ENCODE measurements around the gene TLX2.
"Not testable (repeated sequence)": the region's sequence is repeated elsewhere in the genome, so short reads cannot be mapped to it uniquely, and the experiment has no call there.

The TLX2 gene

DNA sequence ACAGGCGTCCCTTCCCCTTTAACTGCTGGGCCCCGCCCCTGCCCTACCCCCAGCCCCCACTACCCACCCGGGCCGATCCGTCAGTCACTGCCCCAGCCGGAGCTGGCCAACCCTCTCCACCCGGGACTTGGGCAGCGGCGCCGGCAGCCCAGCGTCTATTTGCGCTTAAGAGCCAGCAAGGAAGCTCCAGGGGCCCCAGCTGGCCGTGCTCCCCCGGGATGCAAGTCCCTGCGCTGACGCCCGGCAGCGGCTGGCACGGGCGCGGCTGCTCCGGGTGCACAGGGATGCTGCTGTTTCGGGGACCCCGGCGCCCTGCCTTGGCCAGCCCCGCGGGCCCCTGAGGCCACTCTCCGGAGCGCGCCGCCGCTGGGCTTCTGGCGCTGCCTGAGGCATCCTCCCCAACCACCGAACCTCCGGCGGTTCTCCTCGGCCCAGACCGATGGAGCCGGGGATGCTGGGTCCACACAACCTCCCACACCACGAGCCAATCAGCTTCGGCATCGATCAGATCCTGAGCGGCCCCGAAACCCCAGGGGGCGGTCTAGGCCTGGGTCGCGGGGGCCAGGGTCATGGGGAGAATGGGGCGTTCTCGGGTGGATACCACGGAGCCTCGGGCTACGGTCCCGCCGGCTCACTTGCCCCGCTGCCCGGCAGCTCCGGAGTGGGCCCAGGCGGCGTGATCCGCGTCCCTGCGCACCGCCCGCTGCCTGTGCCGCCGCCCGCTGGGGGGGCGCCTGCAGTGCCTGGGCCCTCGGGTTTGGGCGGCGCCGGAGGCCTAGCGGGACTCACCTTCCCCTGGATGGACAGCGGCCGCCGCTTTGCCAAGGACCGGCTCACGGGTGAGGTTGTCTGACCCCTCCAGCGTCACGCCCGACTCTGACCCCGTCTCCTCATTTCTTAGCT lies at the start of gene TLX2:
TSS of gene TLX2 (plus strand) at position 83 of the 903 bp plus-strand sequence. CDS start at position 440, 357 bp downstream.
- no peak for DNase-seq (ENCODE audit: low read depth in 1 of 2, low spot score in 1 of 2)

DNA sequence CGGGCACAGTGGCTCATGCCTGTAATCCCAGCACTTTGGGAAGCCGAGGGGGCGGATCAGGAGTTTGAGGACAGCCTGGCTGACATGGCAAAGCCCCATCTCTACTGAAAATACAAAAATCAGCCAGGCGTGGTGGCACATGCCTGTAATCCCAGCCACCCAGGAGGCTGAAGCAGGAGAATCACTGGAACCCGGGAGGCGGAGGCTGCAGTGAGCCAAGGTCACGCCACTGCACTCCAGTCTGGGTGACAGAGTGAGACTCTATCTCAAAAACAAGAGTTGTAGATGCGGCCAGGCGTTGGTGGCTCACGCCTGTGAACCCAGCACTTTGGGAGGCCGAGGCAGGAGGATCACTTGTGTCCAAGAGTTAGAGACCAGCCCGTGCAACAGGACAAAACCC lies 43.5 kb upstream of the TLX2 start:
- not testable (repeated sequence) for DNase-seq (ENCODE audit: low read depth in 1 of 2, low spot score in 1 of 2)

DNA sequence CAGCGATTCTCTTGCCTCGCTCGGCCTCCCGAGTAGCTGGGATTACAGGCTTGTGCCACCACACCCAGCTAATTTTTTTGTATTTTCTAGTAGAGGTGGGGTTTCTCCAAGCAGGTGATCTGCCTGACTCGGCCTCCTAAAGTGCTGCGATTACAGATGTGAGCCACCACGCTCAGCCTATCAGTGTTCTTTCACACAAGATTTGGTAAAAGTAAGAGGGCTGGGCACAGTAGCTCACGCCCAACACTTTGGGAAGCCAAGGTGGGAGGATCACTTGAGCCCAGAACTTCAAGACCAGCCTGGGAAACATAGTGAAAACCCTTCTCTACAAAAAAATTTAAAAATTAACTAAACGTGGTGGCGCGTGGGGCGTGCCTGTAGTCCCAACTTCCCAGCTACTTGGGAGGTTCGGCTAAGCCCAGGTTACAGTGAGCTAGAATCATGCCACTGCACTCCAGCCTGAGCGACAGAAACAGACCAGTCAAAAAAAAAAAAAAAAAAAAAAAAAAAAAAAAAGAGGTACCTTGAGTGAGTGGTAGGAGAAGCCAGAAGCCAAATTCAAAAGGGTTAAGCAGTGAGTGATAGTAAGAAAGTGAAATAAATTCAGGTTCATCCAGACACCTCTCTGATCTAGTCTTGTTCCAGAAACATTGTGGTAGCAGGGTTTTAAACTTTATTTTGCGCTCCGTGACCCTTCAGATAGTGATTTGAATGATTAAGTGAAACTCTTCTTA lies 42.8 kb upstream of the TLX2 start:
- DNase-seq (ENCODE audit: low read depth in 1 of 2, low spot score in 1 of 2) = no peak

DNA sequence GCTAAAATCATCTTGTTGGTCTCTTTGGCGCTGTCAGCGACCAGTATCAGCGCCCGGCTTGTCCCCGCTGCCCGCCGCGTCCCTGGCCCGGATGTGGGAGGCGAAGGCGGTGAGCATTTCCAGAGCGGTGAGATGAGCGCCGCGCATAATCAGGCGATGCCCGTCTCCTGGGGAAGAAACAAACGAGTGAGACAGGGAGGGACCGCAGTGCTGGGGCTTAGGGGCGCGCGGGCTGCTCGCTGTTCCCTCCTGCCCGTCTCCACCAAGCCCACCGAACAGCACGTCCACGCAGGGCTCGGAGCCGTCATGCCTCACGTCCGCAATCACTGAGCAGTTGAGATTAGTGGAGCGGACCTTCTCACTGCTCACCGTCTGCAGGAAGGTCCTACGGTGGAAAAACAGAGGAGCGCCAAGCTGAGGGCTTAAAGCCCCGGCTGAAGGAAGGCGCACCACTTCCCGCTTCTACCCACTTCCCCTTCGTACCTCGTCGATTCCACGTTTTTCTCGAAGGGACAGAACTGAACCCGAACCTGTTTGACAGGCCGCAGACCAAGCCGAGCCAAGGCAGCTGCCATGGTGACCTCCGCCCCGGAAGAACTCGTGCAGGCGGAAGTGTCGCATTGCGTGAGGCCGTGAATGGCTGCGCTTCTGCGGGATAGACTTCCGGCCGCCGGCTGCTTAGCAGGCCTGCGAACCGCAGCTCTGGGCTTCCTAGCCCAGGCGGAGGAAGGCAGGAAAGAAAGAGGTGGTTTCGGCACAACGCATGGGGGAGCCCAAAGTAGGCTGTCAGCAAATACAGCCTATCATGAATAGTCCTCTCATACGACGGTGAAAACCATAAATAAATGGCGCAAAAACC lies 41.9 kb upstream of the TLX2 start, which contains the start of gene MRPL53:
TSS of gene MRPL53 (minus strand) at position 595 of the 859 bp plus-strand sequence. CDS start at position 575, 20 bp downstream.
- DNase-seq (ENCODE audit: low read depth in 1 of 2, low spot score in 1 of 2) = peak; percentile 93 to 96

DNA sequence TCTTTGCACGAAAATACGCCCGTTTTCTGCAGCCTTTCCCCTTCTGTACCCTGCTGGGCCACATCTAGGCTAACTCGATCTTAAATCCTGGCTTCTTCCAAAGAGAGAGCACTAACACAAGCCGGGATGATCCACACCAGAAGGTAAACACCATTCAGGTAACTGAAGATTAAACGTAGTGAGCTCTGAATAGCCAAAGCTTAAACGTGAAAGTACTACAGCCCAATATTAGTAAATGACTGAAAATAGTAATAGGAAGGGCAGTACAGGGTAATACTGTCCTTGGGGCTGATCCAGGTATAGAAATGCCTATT lies 41.3 kb upstream of the TLX2 start:
- no peak for DNase-seq (ENCODE audit: low read depth in 1 of 2, low spot score in 1 of 2)

DNA sequence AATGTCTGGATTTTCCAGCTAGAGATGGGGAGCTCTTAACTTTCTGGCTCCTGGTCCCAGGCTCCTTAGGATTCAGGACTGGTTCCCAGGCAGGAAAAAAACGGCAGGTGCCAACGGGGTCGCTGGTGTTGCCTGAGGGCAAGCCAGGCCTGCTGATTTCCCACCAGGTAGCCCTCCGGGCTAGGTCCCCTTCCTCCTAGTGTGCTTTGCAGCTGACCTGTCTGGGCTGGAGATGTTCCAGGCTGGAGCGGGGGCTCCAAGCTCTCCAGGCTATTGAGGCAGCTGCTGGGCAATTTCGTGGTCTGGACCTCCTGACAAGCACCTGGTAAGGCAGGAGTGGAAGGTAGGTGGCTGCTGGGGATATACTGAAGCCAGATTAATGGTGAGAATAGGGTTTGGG lies 39.8 kb upstream of the TLX2 start:
- no peak for DNase-seq (ENCODE audit: low read depth in 1 of 2, low spot score in 1 of 2)

DNA sequence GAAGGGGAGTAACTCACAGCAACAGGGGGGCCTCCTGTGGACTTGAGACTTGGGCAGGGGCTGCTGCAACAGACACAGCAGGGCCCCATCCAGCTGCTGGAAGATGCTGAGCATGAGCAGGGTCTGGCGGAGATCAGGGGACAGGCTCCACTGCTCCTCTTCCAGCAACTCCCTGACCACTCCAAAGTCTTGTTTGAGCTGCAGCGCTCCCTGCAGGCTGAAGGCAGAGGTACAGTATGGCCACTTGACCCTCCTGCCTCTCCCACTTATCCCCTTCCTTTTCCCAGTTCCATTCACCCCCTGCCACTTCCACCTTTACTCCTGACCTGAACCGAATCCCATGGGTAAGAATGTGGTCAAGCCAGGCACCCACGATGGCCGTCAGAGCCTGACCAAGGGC lies 39.4 kb upstream of the TLX2 start:
- no peak for DNase-seq (ENCODE audit: low read depth in 1 of 2, low spot score in 1 of 2)

DNA sequence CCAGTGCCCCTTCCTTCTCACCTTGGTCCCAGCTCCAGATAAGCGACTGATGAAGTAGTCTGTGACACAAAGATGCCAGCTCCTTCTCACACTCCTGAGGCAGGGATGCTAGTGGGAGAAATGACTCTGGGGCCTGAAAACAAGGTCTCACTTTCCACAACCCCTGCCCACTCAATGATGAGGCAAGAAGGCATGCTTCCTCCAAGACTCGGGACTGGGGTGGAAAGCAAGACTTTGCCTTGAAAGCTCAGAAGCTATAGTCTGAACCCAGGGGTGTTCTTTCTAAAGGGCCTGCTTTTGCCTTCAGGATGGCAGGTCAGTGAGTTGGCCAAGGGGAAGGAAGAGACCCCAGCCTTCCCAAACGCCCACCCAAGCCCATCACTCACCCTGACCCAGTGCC lies 32.8 kb upstream of the TLX2 start:
- no peak for DNase-seq (ENCODE audit: low read depth in 1 of 2, low spot score in 1 of 2)

DNA sequence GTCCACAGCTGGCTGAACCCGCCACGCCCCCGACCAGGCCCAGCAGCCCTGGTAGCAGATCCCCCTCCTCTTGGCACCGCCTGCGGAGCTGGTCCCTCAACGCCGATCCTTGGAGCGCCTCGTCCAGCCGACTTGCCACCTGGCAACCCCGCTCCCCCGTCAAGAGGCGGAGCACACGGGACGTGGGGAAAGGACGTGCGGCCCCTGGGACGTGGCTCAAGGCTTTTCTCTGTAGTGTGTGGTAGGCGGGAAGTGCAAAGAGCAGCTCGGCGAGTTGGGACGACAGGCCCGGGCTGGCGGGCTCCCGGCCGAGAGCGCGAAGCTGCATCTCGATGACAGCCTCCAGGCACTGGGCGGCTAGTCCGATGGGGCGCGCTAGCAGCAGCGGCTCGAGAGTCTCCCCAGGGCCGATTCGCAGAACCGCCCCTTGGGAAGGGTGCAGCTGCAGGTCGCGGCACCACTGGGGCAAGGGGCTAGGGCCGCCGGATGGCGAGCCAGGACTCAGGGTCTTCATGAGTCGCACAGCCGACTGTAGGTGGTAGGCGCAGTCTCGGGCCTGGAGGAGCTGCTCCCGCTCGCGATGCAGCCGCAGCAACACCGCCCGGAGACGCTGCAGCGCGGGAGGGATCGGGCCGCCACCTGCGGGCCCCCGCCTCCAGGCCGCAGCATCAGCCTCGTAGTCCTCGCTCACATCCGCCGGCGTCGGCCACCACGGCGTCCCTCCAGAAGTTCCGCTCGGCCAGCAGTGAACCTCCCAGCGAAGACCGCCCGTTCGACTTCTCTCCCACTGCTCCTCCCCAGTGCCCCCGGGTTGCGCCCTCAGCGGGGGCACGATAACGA lies 32.1 kb upstream of the TLX2 start:
- DNase-seq (ENCODE audit: low read depth in 1 of 2, low spot score in 1 of 2) = no peak

DNA sequence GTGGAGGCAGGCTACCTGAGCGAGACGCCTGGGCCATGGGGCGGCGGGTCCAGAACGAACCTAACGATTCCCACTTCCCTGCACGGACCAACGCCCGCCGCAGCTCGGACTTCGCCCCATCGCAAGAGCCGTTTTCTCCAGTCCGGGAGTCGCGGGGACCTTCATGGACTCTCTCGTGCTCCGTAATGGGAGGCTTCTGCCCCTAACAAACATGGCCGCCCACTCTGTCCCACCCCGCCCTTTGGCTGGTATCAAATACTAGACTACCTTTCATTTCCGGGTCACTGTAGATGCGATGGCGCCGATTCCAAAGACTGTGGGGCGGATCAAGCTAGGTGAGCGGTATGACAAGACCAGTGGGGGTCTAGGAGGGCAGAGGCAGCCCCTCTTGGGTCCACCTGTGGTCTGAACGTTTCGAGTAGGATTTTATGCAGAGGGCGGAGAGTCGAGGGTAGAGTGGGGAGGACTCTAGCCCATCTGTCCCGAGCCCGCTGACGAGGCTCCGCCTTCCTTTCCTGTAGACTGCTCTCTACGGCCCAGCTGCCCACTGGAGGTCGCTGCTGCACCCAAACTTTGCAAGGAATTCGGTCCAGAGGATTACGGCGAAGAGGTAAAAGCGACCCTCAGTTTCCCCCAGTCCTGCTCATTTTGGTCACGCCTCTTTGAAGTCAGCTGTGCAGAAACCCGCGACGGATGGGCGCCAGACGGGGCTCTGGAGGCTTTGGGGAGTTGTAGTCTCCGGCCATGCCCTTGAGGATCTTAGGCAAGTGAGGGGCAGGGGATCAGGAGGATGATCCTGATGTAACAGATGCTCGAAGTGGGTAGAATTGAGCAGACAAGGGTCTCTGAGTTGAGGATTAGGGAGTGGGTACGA lies 31.2 kb upstream of the TLX2 start, which contains the start of the genes CCDC142 and TTC31:
TSS of gene CCDC142 (minus strand) at position 198 of the 874 bp plus-strand sequence. CDS start at position 37, 161 bp downstream.
TSS of gene TTC31 (plus strand) at position 281 of the 874 bp plus-strand sequence. CDS start at position 296, 15 bp downstream.
- DNase-seq (ENCODE audit: low read depth in 1 of 2, low spot score in 1 of 2) = peak; percentile 81 to 84

DNA sequence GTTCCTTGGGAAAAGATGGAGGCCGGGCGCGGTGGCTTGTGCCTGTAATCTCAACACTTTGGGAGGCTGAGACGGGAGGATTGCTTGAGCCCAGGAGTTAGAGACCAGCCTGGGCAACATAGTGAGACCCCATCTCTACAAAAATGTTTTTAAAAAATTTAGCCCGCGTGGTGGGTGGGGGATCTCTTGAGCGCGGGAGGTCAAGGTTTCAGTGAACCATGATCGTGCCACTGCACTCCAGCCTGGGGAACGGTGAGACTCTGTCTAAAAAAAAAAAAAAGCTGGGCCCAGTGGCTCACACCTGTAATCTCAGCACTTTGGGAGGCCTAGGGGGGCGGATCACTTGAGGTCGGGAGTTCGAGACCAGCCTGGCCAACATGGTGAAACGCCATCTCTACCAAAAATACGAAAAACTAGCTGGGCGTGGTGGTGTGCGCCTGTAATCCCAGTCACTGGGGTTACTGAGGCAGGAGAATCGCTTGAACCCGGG lies 30.5 kb upstream of the TLX2 start:
- DNase-seq (ENCODE audit: low read depth in 1 of 2, low spot score in 1 of 2) = not testable (repeated sequence)

DNA sequence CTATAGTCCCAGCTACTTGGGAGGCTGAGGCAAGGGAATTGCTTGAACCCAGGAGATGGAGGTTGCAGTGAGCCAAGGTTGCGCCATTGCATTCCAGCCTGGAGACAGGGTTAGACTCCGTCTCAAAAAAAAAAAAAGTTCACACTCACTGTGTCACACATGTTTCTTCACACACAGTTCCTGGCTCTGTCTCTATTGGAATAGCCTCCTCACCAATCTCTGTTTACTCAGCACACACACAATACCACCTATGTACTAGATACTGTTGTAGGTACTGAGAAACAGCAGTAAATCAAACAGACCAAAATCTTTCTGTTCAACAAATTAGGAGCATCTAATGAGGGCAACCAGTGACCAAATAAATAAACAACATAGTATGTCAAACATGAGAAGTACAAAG lies 28.1 kb upstream of the TLX2 start:
- no peak for DNase-seq (ENCODE audit: low read depth in 1 of 2, low spot score in 1 of 2)

DNA sequence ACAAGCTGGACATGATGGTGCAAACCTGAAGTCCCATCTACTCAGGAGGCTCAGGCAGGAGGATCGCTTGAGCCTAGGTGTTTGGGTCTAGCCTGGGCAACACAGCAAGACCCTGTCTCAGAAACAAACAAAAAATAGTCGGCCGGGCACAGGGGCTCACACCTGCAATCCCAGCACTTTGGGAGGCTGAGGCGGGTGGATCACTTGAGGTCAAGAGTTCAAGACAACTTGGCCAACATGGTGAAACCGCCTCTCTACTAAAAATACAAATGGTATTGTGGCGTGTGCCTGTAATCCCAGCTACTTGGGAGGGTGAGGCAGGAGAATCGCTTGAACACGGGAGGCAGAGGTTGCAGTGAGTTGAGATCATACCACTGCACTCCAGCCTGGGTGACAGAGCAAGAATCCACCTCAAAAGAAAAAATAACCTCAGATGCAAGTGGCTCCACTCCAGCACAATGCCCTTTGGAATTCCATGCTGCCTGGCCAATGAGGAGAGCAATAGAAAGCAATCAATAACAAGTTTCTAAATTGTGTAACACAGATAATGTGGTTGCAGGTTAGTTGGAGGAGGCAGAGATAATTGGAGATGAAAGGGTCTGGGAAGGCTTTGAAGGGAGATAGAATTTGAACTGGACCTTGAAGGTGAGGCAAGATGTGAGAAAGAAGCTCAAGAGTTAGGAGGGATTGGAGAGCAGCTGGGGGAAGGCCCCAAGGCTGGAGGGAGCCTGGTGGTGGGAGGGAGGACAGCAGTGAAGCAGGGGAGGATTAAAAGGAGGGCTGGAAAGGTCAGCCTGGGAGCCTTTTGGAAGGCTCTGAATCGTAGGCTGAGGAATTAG lies 25.4 kb upstream of the TLX2 start:
- DNase-seq (ENCODE audit: low read depth in 1 of 2, low spot score in 1 of 2) = no peak

DNA sequence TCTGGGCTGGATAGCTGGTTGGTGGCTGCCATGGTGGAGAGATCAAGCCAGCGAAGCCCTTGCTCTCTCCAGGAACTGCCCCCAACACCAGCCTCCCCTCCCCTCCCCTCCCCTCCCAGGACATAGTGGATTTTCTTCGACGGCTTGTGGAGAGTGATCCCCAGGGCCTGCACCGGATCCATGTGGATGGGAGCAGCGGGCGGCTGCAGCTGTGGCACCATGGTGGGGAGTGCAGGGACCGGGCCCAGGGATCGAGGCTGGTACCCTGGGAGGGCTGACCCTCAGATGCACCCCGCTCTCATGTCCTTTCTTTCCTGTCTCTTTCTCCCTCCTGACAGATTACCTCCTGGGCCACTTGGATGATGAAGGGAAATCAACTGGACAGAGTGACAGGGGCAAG lies 24.3 kb upstream of the TLX2 start:
- DNase-seq (ENCODE audit: low read depth in 1 of 2, low spot score in 1 of 2) = no peak

DNA sequence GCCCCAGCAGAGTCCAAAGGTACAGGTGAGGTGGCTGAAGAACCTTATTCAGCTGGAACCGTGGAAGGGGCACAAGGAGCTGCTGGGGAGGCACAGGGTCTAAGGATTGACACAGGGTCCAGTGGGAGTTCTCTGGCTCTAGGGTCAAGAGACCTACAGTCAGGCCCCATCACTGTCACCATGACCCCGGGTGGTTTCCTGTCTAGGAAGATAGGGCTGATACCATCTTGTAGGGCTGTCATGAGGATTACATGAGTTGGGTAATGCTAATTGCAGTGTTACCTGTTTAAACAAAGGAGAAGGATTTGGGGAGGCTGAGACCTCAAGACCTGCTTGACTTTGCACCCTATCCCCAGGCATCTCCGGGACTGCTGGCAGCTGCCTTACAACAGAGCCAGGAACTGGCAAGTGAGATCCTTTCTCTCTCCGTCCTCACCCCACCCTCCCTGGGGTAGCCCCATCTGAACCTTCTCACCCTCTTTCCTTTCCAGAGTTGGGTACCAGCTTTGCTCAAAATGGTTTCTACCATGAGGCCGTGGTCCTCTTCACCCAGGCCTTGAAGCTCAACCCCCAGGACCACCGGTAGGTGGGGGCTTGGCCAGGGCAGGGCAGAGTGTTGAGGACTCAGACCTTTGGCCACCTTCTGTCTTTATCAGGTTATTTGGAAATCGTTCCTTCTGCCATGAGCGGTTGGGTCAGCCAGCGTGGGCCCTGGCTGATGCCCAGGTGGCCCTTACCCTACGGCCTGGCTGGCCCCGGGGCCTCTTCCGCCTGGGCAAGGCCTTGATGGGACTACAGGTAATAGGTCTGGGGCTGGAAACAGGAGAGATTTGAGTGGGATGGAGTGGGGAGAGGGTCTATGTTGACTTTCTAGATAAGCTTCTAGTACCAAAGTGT lies 22.4 kb upstream of the TLX2 start:
- DNase-seq (ENCODE audit: low read depth in 1 of 2, low spot score in 1 of 2) = no peak

DNA sequence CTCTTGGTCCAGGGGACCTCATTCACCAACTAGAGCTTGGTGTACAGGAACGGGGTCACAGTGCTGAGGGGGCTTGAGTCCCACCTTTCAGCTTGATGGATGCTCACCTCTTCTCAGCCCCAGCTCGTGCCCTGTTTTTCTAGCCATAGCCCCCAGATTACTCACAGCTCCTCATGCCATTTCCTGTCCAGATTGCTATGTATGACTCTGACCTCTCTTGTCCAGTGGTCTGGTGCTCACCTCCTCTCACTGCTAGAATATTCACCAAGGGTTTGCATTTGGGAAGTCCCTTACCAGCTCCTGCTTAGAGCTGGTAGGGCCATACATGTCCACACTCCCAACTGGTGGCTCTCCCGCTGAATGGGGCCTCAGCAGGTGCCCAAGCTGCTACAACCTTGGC lies 20.7 kb upstream of the TLX2 start:
- no peak for DNase-seq (ENCODE audit: low read depth in 1 of 2, low spot score in 1 of 2)

DNA sequence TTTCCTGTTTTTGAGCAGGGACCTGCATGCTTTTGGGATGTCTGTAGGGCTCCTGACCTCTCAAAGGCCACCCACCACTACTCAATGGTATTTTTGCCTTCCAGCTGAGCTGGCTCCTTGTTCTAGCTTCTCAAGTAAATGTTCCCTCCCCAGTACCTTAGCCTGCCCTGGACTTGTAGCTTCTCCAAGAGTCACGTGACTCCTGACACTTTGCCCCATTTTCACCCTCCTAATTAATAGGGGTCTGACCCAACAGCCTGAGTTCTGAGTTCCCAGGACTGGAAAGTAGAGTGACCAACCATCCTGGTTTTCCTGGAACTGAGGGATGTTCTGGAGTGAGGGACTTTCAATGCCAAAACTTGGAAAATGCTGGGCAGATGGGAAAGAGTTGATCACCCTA lies 18.8 kb upstream of the TLX2 start:
- DNase-seq (ENCODE audit: low read depth in 1 of 2, low spot score in 1 of 2) = no peak

Data from activated T-helper 1 cell treated with anti-CD3 and anti-CD28 coated beads, Interleukin-2, amount 50 U/mL, for 16 hours (primary cell).